ENCODE results near the gene CD36. TPM values are rescaled to one million over a fixed set of nuclear protein-coding genes. Genes with fewer than 3 reads are reported as not detected.
"Not testable (repeated sequence)": the region's sequence is repeated elsewhere in the genome, so short reads cannot be mapped to it uniquely, and the experiment has no call there.

CD36 gene
- total RNA-seq, 1 experiment from 2014 or later = 0.22 TPM

DNA sequence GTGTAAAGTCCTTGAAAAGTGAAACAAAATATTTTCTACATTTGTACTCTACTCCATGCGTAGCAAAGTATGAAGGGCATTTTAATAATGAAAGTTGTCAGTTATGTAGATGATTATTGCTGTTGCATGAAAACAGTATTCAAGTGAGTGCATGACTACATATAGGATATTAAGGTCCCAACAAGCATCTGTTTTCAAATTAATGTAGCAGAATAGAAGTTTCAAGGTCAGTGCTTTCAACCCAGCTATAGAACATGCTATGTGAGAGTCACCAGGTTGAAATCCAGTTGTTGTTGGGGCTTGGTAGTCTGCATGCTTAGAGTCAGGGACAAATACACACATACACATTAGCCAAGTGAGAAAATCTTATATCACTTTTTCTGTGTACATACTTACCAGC lies 14.8 kb downstream of the CD36 start:
- DNase-seq = no peak
- Histone ChIP-seq H3K4me1 (no peaks in the 10 kb centered on the region), H3K4me3 (no peak overlapping the region), H3K9me3 (replicated peaks) (no peaks in the 10 kb centered on the region), H3K27ac (no peak overlapping the region), H3K36me3 (no peaks in the 10 kb centered on the region), H3K27me3 (no peaks in the 10 kb centered on the region)

DNA sequence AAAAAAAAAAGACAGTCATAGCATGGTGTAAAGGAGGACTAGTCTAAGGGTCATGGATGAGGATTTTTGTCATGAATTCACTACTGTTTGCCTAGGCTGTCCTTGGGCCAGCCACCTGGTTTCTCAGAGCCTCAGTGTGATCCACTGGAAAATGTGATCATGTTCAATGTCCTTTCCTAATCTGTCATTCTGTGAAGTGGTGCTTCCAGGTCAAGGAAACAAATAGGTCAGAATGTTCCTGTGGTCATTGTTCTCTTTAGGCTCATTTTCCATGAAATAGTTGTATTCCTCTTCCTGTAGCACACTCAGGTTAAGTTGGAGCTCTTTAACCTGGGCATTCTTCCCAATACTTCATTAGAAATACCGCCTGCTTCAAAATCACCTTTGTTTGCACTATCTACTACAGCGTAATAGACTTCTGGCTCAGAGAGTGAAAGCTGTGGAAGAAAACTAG lies 16.5 kb downstream of the CD36 start:
- H3K4me1 ChIP-seq = no peaks in the 10 kb centered on the region
- DNase-seq = no peak
- H3K4me3 ChIP-seq = no peak overlapping the region
- H3K27me3 ChIP-seq = no peaks in the 10 kb centered on the region
- H3K9me3 ChIP-seq (replicated peaks) = no peaks in the 10 kb centered on the region
- H3K36me3 ChIP-seq = no peaks in the 10 kb centered on the region
- H3K27ac ChIP-seq = no peak overlapping the region

GRCh38 chr7:80656029-80656428 lies 17.6 kb downstream of the CD36 start:
- H3K36me3 ChIP-seq = no peaks in the 10 kb centered on the region
- no peak for DNase-seq
- H3K27me3 ChIP-seq = no peaks in the 10 kb centered on the region

DNA sequence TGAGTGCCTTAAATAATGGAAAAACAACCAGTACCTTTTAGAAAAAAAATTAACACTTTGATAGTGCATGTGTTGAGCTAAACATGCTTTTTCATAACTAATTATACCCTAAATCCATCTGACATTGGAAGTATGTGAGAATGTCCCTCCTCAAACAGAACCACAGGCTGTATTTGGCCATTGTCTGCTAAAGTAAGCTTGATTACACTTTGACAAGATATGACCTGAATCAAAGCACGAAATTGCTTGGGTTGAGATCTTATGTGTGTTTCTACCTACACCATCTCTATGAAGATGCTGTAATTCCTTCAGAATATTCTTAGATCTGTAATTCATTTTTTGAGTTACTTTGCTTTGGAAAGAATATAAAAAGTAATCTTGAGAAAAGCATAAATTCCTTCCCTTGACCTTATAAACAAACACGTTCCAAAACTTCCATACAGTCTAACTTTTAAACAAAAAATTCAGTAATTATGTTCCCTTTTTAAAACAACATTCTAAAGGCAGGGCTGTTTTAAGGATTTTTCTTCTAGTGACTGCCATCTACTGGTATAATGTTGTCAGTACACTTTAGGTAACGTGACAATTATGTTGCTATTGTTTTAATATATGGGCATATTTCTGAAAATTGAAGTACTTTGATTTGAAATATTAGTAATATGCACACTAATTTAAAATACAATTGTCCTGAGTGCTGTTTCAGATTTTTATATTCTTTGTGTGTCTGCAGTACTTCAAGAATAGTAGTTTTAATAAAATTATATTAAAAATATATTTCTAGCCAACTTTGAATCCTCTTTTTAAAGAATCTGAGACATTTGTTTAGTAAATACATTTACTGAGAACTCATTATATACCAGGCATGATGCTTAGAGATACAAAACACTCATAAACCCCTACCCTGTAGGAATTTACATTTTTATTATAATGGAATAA lies 20.9 kb downstream of the CD36 start:
- no peaks in the 10 kb centered on the region for H3K9me3 ChIP-seq (replicated peaks)
- 0 out of 2 replicates have a peak, but pooled peaks cover 2% of the 10 kb centered on the region for H3K4me1 ChIP-seq
- H3K4me3 ChIP-seq = no peak overlapping the region
- no peaks in the 10 kb centered on the region for H3K36me3 ChIP-seq
- H3K27me3 ChIP-seq = no peaks in the 10 kb centered on the region
- H3K27ac ChIP-seq = no peak overlapping the region
- DNase-seq = peak in 1 of 2 experiments; percentile 68

More at GRCh38 chr7:80656029-80656428, 17.6 kb downstream of the CD36 start:
- H3K4me3 ChIP-seq = no peak overlapping the region
- no peak overlapping the region for H3K27ac ChIP-seq
- H3K9me3 ChIP-seq (replicated peaks) = no peaks in the 10 kb centered on the region
- no peaks in the 10 kb centered on the region for H3K4me1 ChIP-seq

- DNase-seq = no peak
- Histone ChIP-seq H3K4me3 (no peak overlapping the region), H3K27me3 (no peaks in the 10 kb centered on the region), H3K27ac (no peak overlapping the region), H3K36me3 (no peaks in the 10 kb centered on the region), H3K4me1 (0 out of 2 replicates have a peak, but pooled peaks cover 2% of the 10 kb centered on the region), H3K9me3 (replicated peaks) (no peaks in the 10 kb centered on the region)
Observed at GRCh38 chr7:80660939-80661338, 22.5 kb downstream of the CD36 start.

DNA sequence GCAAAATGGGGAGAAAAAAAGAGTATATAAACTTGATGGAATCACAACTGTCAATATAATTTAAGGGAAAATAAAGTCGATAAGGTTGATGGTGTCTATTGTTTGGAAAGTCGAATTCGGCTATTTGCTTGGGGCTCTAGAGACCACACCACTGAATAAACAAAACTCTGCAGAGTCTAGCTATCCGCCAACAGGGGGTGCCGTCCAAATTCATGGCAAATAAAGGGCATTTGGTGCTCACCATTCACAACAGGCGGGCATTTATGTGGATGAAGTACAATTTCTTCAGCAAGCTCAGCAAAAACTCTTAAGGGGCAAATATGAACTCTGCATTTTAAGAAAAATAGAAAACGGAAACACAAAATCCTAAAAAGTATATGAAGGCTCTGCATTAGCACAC lies 23.3 kb downstream of the CD36 start:
- H3K36me3 ChIP-seq = no peaks in the 10 kb centered on the region
- no peak overlapping the region for H3K27ac ChIP-seq
- H3K4me1 ChIP-seq = 0 out of 2 replicates have a peak, but pooled peaks cover 2% of the 10 kb centered on the region
- H3K27me3 ChIP-seq = no peaks in the 10 kb centered on the region
- no peaks in the 10 kb centered on the region for H3K9me3 ChIP-seq (replicated peaks)
- peak in 1 of 2 experiments; percentile 31 for DNase-seq
- H3K4me3 ChIP-seq = no peak overlapping the region

GRCh38 chr7:80662252-80662651 lies 23.8 kb downstream of the CD36 start:
- no peaks in the 10 kb centered on the region for H3K27me3 ChIP-seq
- H3K27ac ChIP-seq = no peak overlapping the region
- H3K36me3 ChIP-seq = no peaks in the 10 kb centered on the region
- 0 out of 2 replicates have a peak, but pooled peaks cover 2% of the 10 kb centered on the region for H3K4me1 ChIP-seq
- DNase-seq = no peak
- H3K9me3 ChIP-seq (replicated peaks) = no peaks in the 10 kb centered on the region
- no peak overlapping the region for H3K4me3 ChIP-seq

DNA sequence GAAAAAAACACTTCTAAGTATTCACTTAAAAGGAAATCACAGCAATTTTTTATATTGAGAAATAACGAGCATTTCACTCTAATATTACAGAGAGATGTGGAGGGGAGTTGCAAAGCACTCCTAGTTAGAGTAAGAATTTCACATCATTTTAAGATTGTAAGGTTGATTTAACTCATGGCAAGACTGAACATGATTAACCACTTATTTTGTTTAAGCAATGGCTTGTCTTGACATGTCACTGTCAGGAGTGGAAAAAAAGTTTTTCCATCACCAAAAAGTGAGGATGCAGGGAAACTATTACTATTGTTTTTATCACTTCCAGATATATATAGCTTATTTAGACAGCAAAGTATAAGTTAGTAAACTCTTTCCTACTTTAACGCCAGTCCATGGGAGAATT lies 27.1 kb downstream of the CD36 start:
- Histone ChIP-seq H3K27ac (no peak overlapping the region), H3K9me3 (replicated peaks) (no peaks in the 10 kb centered on the region), H3K36me3 (no peaks in the 10 kb centered on the region), H3K4me1 (0 out of 2 replicates have a peak, but pooled peaks cover 2% of the 10 kb centered on the region), H3K4me3 (no peak overlapping the region), H3K27me3 (no peaks in the 10 kb centered on the region)
- DNase-seq = no peak

DNA sequence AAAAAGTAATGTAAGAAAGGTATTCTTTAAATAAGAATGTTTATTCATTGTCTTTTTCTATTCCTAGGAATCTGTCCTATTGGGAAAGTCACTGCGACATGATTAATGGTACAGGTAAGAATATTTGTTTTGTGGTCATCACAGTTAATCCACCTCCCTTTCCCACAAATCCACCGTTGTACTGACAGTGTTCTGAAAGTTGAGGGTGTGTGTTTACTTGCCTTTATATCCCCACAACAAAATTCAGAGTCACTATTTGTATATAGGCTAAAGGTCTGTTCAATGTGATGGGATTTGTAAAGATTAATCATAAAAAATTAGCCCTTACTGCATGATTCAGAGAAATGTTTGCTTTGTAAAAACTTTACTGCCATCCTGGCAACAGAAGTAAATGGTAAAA lies 27.9 kb downstream of the CD36 start:
- H3K27me3 ChIP-seq = no peaks in the 10 kb centered on the region
- no peak for DNase-seq
- H3K36me3 ChIP-seq = no peaks in the 10 kb centered on the region

DNA sequence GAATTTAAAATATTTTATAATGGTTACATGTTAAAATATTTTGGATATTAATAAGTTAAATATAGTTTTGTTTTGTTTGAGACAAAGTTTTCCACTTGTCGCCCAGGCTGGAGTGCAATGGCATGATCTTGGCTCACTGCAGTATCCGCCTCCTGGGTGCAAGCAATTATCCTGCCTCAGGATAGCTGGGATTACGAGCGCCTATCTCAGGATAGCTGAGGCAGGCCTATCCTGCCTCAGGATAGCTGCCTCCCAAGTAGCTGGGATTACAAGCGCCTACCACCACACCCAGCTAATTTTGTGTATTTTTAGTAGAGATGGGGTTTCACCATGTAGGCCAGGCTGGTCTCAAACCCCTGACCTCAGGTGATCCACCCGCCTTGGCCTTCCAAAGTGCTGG lies 30.9 kb downstream of the CD36 start:
- H3K27ac ChIP-seq; H3K27me3 ChIP-seq; H3K9me3 ChIP-seq (replicated peaks); DNase-seq; H3K4me3 ChIP-seq; H3K36me3 ChIP-seq; H3K4me1 ChIP-seq: not testable (repeated sequence)

More for the DNA sequence above, 27.9 kb downstream of the CD36 start:
- Histone ChIP-seq H3K27ac (no peak overlapping the region), H3K4me3 (no peak overlapping the region), H3K9me3 (replicated peaks) (no peaks in the 10 kb centered on the region), H3K4me1 (0 out of 2 replicates have a peak, but pooled peaks cover 2% of the 10 kb centered on the region)

GRCh38 chr7:80671744-80672143 lies 33.3 kb downstream of the CD36 start:
- DNase-seq = no peak
- no peak overlapping the region for H3K4me3 ChIP-seq
- no peaks in the 10 kb centered on the region for H3K36me3 ChIP-seq
- no peak overlapping the region for H3K27ac ChIP-seq
- no peaks in the 10 kb centered on the region for H3K4me1 ChIP-seq
- H3K27me3 ChIP-seq = no peaks in the 10 kb centered on the region
- H3K9me3 ChIP-seq (replicated peaks) = no peaks in the 10 kb centered on the region

GRCh38 chr7:80675090-80675489 lies 36.6 kb downstream of the CD36 start:
- Histone ChIP-seq H3K9me3 (replicated peaks) (no peaks in the 10 kb centered on the region), H3K4me1 (no peaks in the 10 kb centered on the region), H3K36me3 (no peaks in the 10 kb centered on the region), H3K27ac (no peak overlapping the region), H3K27me3 (no peaks in the 10 kb centered on the region), H3K4me3 (no peak overlapping the region)
- no peak for DNase-seq

GRCh38 chr7:80676404-80676803 lies 38.0 kb downstream of the CD36 start:
- Histone ChIP-seq H3K9me3 (replicated peaks) (no peaks in the 10 kb centered on the region), H3K27ac (no peak overlapping the region), H3K4me3 (no peak overlapping the region), H3K36me3 (no peaks in the 10 kb centered on the region), H3K27me3 (no peaks in the 10 kb centered on the region), H3K4me1 (no peaks in the 10 kb centered on the region)
- DNase-seq = no peak

- no peaks in the 10 kb centered on the region for H3K9me3 ChIP-seq (replicated peaks)
- no peaks in the 10 kb centered on the region for H3K27me3 ChIP-seq
- no peak for DNase-seq
- no peaks in the 10 kb centered on the region for H3K36me3 ChIP-seq
- no peak overlapping the region for H3K4me3 ChIP-seq
- no peak overlapping the region for H3K27ac ChIP-seq
- H3K4me1 ChIP-seq = no peaks in the 10 kb centered on the region
Observed at GRCh38 chr7:80677629-80678028, 39.2 kb downstream of the CD36 start.

DNA sequence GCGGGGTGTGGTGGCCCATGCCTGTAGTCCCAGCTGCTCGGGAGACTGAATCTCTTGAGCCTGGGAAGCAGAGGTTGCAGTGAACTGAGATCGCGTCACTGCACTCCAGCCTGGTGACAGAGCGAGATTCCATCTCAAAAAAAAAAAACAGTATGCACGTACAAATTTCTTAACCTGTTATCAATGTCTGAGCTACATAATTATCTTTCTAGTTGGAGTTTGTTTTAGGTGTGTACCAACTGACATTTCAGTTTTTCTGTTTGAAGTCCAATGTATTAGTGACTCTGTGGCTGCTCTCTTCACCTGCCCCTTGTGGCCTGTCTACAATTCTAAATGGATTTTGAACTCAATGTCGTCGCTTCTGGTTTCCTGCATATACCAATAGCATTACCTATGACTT lies 40.3 kb downstream of the CD36 start:
- Histone ChIP-seq H3K27ac (no peak overlapping the region), H3K36me3 (no peaks in the 10 kb centered on the region), H3K27me3 (no peaks in the 10 kb centered on the region), H3K9me3 (replicated peaks) (no peaks in the 10 kb centered on the region), H3K4me3 (no peak overlapping the region), H3K4me1 (no peaks in the 10 kb centered on the region)
- no peak for DNase-seq

Measured in SJCRH30 (cell line).